Endothelial cell (in vitro differentiated cells): ENCODE measurements around the gene CD244. TPM values are rescaled to one million over a fixed set of nuclear protein-coding genes. Genes with fewer than 3 reads are reported as not detected.

Experiments used
- DNase-seq: peaks from one replicate; pipeline ENCODE4 v3.0.0; 2021; ENCODE audit warnings: low spot score
- H3K27ac Mint-ChIP-seq: one replicate; pipeline ENCODE4 v1.8.0; 2021; ENCODE audit warnings: mixed read lengths, inconsistent platforms; ENCODE audit not compliant: unreplicated experiment
- H3K27me3 Mint-ChIP-seq: one replicate; pipeline ENCODE4 v1.8.0; 2021; ENCODE audit warnings: mild to moderate bottlenecking, moderate library complexity, mixed read lengths, inconsistent platforms; ENCODE audit not compliant: unreplicated experiment
- H3K36me3 Mint-ChIP-seq: one replicate; pipeline ENCODE4 v1.8.0; 2021; ENCODE audit warnings: mild to moderate bottlenecking, low read depth, mixed read lengths, inconsistent platforms; ENCODE audit not compliant: unreplicated experiment
- H3K4me1 Mint-ChIP-seq: one replicate; pipeline ENCODE4 v1.8.0; 2021; ENCODE audit warnings: mild to moderate bottlenecking, mixed read lengths, inconsistent platforms; ENCODE audit not compliant: unreplicated experiment
- H3K4me3 Mint-ChIP-seq: one replicate; pipeline ENCODE4 v1.8.0; 2021; ENCODE audit warnings: mild to moderate bottlenecking, mixed read lengths, inconsistent platforms; ENCODE audit not compliant: unreplicated experiment
- H3K9me3 Mint-ChIP-seq: one replicate; pipeline ENCODE4 v1.8.0; 2021; ENCODE audit warnings: mixed read lengths, inconsistent platforms; ENCODE audit not compliant: unreplicated experiment
- CTCF ChIP-seq: fragments of 200-600 bp; sonication (generic); IDR thresholded peaks from one replicate; pipeline ENCODE4 v1.5.0; 2021; ENCODE audit warnings: antibody characterized with exemption; ENCODE audit not compliant: unreplicated experiment
- total RNA-seq: library from RNA; stranded (reverse); fragmentation: NEBNext Ultra II Directional; extraction: Animal tissue kit (Norgen Biotek cat#: 25700); gene quantifications from one replicate; pipeline ENCODE4 v1.2.1, GENCODE V29; 2021; ENCODE audit not compliant: unreplicated experiment

CD244 gene
- total RNA-seq, 1 donor from 2014 or later: 0.31 TPM

- no peak for TF ChIP-seq CTCF
- DNase-seq: no peak
- Mint-ChIP-seq H3K27me3 (peaks cover 2% of the 10 kb centered on the region), H3K4me1 (peaks cover 33% of the 10 kb centered on the region), H3K27ac (no peak overlapping the region), H3K36me3 (no peaks in the 10 kb centered on the region), H3K9me3 (no peaks in the 10 kb centered on the region), H3K4me3 (no peak overlapping the region)
Measured at GRCh38 chr1:160837558-160838205, 25.0 kb downstream of the CD244 start.

GRCh38 chr1:160836981-160837557 lies 25.6 kb downstream of the CD244 start:
- Mint-ChIP-seq H3K36me3 (no peaks in the 10 kb centered on the region), H3K9me3 (no peaks in the 10 kb centered on the region), H3K4me3 (no peak overlapping the region), H3K4me1 (peaks cover 33% of the 10 kb centered on the region), H3K27me3 (peaks cover 2% of the 10 kb centered on the region), H3K27ac (peak overlapping the region; percentile 43)
- no peak for DNase-seq
- TF ChIP-seq CTCF: no peak

- no peak overlapping the region for H3K4me3 Mint-ChIP-seq
- peaks cover 2% of the 10 kb centered on the region for H3K27me3 Mint-ChIP-seq
- TF ChIP-seq CTCF: no peak
- H3K27ac Mint-ChIP-seq: peak overlapping the region; percentile 43
- no peak for DNase-seq
- H3K36me3 Mint-ChIP-seq: no peaks in the 10 kb centered on the region
- H3K4me1 Mint-ChIP-seq: peaks cover 33% of the 10 kb centered on the region
- H3K9me3 Mint-ChIP-seq: no peaks in the 10 kb centered on the region
Measured at GRCh38 chr1:160836561-160836960, 26.1 kb downstream of the CD244 start.

- Mint-ChIP-seq H3K9me3 (no peaks in the 10 kb centered on the region), H3K4me3 (no peak overlapping the region), H3K27ac (no peak overlapping the region)
Measured at GRCh38 chr1:160835751-160836150, 26.9 kb downstream of the CD244 start.

More at GRCh38 chr1:160835751-160836150, 26.9 kb downstream of the CD244 start:
- no peaks in the 10 kb centered on the region for H3K36me3 Mint-ChIP-seq
- TF ChIP-seq CTCF: no peak
- no peak for DNase-seq
- peaks cover 2% of the 10 kb centered on the region for H3K27me3 Mint-ChIP-seq
- peaks cover 33% of the 10 kb centered on the region for H3K4me1 Mint-ChIP-seq
